ENCODE measurements around the gene UBE2V1. TPM values are rescaled to one million over a fixed set of nuclear protein-coding genes. Genes with fewer than 3 reads are reported as not detected.
A peak's percentile ranks its signal among the peaks of the same experiment; 100 is the strongest.
"Not testable (repeated sequence)": the region's sequence is repeated elsewhere in the genome, so short reads cannot be mapped to it uniquely, and the experiment has no call there.

The UBE2V1 gene
- total and polyA plus RNA-seq, 2 donors (not counting 1 experiment from before 2014, with no cell fraction given) = 69.2 to 158 TPM

DNA sequence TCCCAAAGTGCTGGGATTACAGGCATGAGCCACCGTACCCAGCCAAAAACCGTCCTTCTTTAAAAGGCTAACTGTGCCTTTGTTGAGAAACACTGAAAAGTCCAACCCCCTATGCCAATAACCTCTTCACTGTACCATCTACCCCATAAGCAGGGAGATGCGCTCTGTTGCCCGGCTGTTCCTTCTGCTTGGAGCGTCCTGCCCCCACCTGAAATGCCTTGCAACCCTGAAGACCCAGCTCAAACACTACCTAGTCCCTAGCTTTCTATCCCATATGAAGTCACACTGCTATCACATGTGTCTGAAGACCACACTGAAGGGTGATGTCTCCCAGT, 27.8 kb downstream of the UBE2V1 start:
- 80% methylated on average over 5 of the region's 5 CpGs for WGBS (ENCODE audit: insufficient coverage)
- CTCF ChIA-PET = interaction anchor here (0.5 to 8.6 kb wide), 18 partner anchors 8 to 381 kb away, joined by 3 to 116 read pairs (median 5); partner anchors contain the start of gene PEDS1
- H3K9ac ChIP-seq (ENCODE audit: low read length) = peak overlapping the region; percentile 64
- Mint-ChIP-seq H3K27me3 (no peaks in the 10 kb centered on the region), H3K4me1 (peaks cover 13% of the 10 kb centered on the region), H3K9me3 (ENCODE audit: insufficient read depth) (no peaks in the 10 kb centered on the region), H3K4me3 (peak overlapping the region; percentile 88), H3K27ac (peak overlapping the region; percentile 64)
- H3K9me3 ChIP-seq (ENCODE audit: control extremely low read depth in 1 of 3, control insufficient read depth in 2 of 3, insufficient read depth in 1 of 3, low read length in 2 of 3) = no peaks in the 10 kb centered on the region
- ATAC-seq (ENCODE audit: low read depth) = no peak
- H3K4me3 ChIP-seq (ENCODE audit: control extremely low read depth in 1 of 5, extremely low read depth in 1 of 5, insufficient read depth in 1 of 5, low read depth in 2 of 5, low read length in 4 of 5) = no peak overlapping the region
- no peaks in the 10 kb centered on the region for H3K27me3 ChIP-seq (replicated peaks in 1 of 4; ENCODE audit: control extremely low read depth in 1 of 4, control insufficient read depth in 3 of 4, insufficient read depth in 4 of 4, low read length in 3 of 4)
- no peak overlapping the region for H3K27ac ChIP-seq (ENCODE audit: low read length in 2 of 2)
- TF ChIP-seq CTCF (IDR thresholded peaks at IDR 0.05) (no peak), EZH2 (IDR thresholded peaks at IDR 0.05; ENCODE audit: borderline replicate concordance, insufficient read depth, low read depth, low read length, poor library complexity, severe bottlenecking) (no peak)
- peak overlapping the region; percentile 75 for H3K4me2 ChIP-seq (replicated peaks; ENCODE audit: low read depth, low read length, poor library complexity, severe bottlenecking)
- H2AFZ ChIP-seq (ENCODE audit: insufficient read depth, low read depth, low read length, poor library complexity, severe bottlenecking) = no peak overlapping the region
- peaks cover 18% of the 10 kb centered on the region for H3K79me2 ChIP-seq (ENCODE audit: control insufficient read depth, insufficient read depth, low read length)
- intact Hi-C loops (cut with micrococcal nuclease) = loop anchor here (1.0 to 2.0 kb wide), 2 partner anchors 103 to 106 kb away; partner anchors contain the start of gene SNAI1
- DNase-seq = no peak
- POLR2A ChIA-PET = no interaction called here
- peaks cover 9 to 24% of the 10 kb centered on the region in 2 experiments for H3K36me3 ChIP-seq (replicated peaks in 1 of 2; ENCODE audit: control extremely low read depth in 1 of 2, control insufficient read depth in 1 of 2, extremely low read depth in 1 of 2, insufficient read depth in 2 of 2, low read length in 1 of 2)
- peaks cover 12 to 13% of the 10 kb centered on the region in 2 donors for H3K4me1 ChIP-seq (ENCODE audit: control insufficient read depth in 2 of 2, insufficient read depth in 2 of 2, low read length in 2 of 2)
- peaks cover 24% of the 10 kb centered on the region for H4K20me1 ChIP-seq (ENCODE audit: control insufficient read depth, insufficient read depth, low read length, poor library complexity, severe bottlenecking)

GRCh38 chr20:50083034-50083433, 29.9 kb downstream of the UBE2V1 start:
- peaks cover 18% of the 10 kb centered on the region for H3K79me2 ChIP-seq (ENCODE audit: control insufficient read depth, insufficient read depth, low read length)
- H3K36me3 ChIP-seq (replicated peaks in 1 of 2; ENCODE audit: control extremely low read depth in 1 of 2, control insufficient read depth in 1 of 2, extremely low read depth in 1 of 2, insufficient read depth in 2 of 2, low read length in 1 of 2) = peaks cover 7 to 17% of the 10 kb centered on the region in 2 experiments
- no peak overlapping the region for H3K27ac ChIP-seq (ENCODE audit: low read length in 2 of 2)
- ChIA-PET POLR2A (no interaction called here), CTCF (interaction anchor here (1.0 to 8.6 kb wide), 5 partner anchors 12 to 104 kb away, joined by 3 to 116 read pairs (median 5); partner anchors contain the start of gene UBE2V1)
- H3K9me3 Mint-ChIP-seq (ENCODE audit: insufficient read depth) = no peaks in the 10 kb centered on the region
- H3K4me1 Mint-ChIP-seq = peaks cover 13% of the 10 kb centered on the region
- no peaks in the 10 kb centered on the region for H3K27me3 Mint-ChIP-seq
- H3K4me3 ChIP-seq (ENCODE audit: control extremely low read depth in 1 of 5, extremely low read depth in 1 of 5, insufficient read depth in 1 of 5, low read depth in 2 of 5, low read length in 4 of 5) = no peak overlapping the region
- H3K27ac Mint-ChIP-seq = no peak overlapping the region
- no peak for TF ChIP-seq EZH2 (IDR thresholded peaks at IDR 0.05; ENCODE audit: borderline replicate concordance, insufficient read depth, low read depth, low read length, poor library complexity, severe bottlenecking)
- TF ChIP-seq CTCF (IDR thresholded peaks at IDR 0.05) = no peak
- H3K9ac ChIP-seq (ENCODE audit: low read length) = no peak overlapping the region
- no peak overlapping the region for H3K4me2 ChIP-seq (replicated peaks; ENCODE audit: low read depth, low read length, poor library complexity, severe bottlenecking)
- no peaks in the 10 kb centered on the region for H3K9me3 ChIP-seq (ENCODE audit: control extremely low read depth in 1 of 3, control insufficient read depth in 2 of 3, insufficient read depth in 1 of 3, low read length in 2 of 3)
- DNase-seq (no peak), ATAC-seq (ENCODE audit: low read depth) (no peak)
- H3K27me3 ChIP-seq (replicated peaks in 1 of 4; ENCODE audit: control extremely low read depth in 1 of 4, control insufficient read depth in 3 of 4, insufficient read depth in 4 of 4, low read length in 3 of 4) = no peaks in the 10 kb centered on the region
- WGBS (ENCODE audit: insufficient coverage) = 98% methylated on average over 7 of the region's 7 CpGs
- peaks cover 12 to 13% of the 10 kb centered on the region in 2 donors for H3K4me1 ChIP-seq (ENCODE audit: control insufficient read depth in 2 of 2, insufficient read depth in 2 of 2, low read length in 2 of 2)
- no peak overlapping the region for H3K4me3 Mint-ChIP-seq
- no peak overlapping the region for H2AFZ ChIP-seq (ENCODE audit: insufficient read depth, low read depth, low read length, poor library complexity, severe bottlenecking)
- intact Hi-C loops (cut with micrococcal nuclease) = no loop called here
- peaks cover 19% of the 10 kb centered on the region for H4K20me1 ChIP-seq (ENCODE audit: control insufficient read depth, insufficient read depth, low read length, poor library complexity, severe bottlenecking)

GRCh38 chr20:50082056-50082455, 30.9 kb downstream of the UBE2V1 start:
- CTCF ChIA-PET = interaction anchor here (1.8 to 8.6 kb wide), 3 partner anchors 11 to 103 kb away, joined by 3 to 116 read pairs (median 92); no protein-coding TSS in a partner anchor
- H3K9me3 ChIP-seq (ENCODE audit: control extremely low read depth in 1 of 3, control insufficient read depth in 2 of 3, insufficient read depth in 1 of 3, low read length in 2 of 3); H2AFZ ChIP-seq (ENCODE audit: insufficient read depth, low read depth, low read length, poor library complexity, severe bottlenecking); ATAC-seq (ENCODE audit: low read depth); H3K9me3 Mint-ChIP-seq (ENCODE audit: insufficient read depth); H3K27me3 Mint-ChIP-seq; H3K27ac ChIP-seq (ENCODE audit: low read length in 2 of 2); H3K9ac ChIP-seq (ENCODE audit: low read length); intact Hi-C loops (cut with micrococcal nuclease); H3K27ac Mint-ChIP-seq; H3K4me3 Mint-ChIP-seq; DNase-seq; H3K4me3 ChIP-seq (ENCODE audit: control extremely low read depth in 1 of 5, extremely low read depth in 1 of 5, insufficient read depth in 1 of 5, low read depth in 2 of 5, low read length in 4 of 5); POLR2A ChIA-PET; H3K4me2 ChIP-seq (replicated peaks; ENCODE audit: low read depth, low read length, poor library complexity, severe bottlenecking); H3K27me3 ChIP-seq (replicated peaks in 1 of 4; ENCODE audit: control extremely low read depth in 1 of 4, control insufficient read depth in 3 of 4, insufficient read depth in 4 of 4, low read length in 3 of 4): not testable (repeated sequence)
- Histone ChIP-seq H3K79me2 (ENCODE audit: control insufficient read depth, insufficient read depth, low read length) (peaks cover 18% of the 10 kb centered on the region), H3K4me1 (ENCODE audit: control insufficient read depth in 2 of 2, insufficient read depth in 2 of 2, low read length in 2 of 2) (peaks cover 12 to 13% of the 10 kb centered on the region in 2 donors), H3K36me3 (replicated peaks in 1 of 2; ENCODE audit: control extremely low read depth in 1 of 2, control insufficient read depth in 1 of 2, extremely low read depth in 1 of 2, insufficient read depth in 2 of 2, low read length in 1 of 2) (peaks cover 3 to 17% of the 10 kb centered on the region in 2 experiments), H4K20me1 (ENCODE audit: control insufficient read depth, insufficient read depth, low read length, poor library complexity, severe bottlenecking) (peaks cover 19% of the 10 kb centered on the region)
- H3K4me1 Mint-ChIP-seq = peaks cover 13% of the 10 kb centered on the region
- WGBS (ENCODE audit: insufficient coverage) = 71% methylated on average over 3 of the region's 9 CpGs
